GM10266 (cell line): ENCODE results near the gene SIK2.

ENCODE experiments used
- DNase-seq: peaks from one replicate; pipeline ENCODE4 v3.0.0; 2012; ENCODE audit errors: extremely low spot score
- TF ChIP-seq, protein P1 (sequence below): IDR thresholded peaks from 2 replicates; pipeline ENCODE4 v1.5.1; 2012; ENCODE audit warnings: mild to moderate bottlenecking, low read depth; ENCODE audit not compliant: control insufficient read depth, insufficient read depth; ENCODE audit errors: missing control alignments

Gene SIK2

DNA sequence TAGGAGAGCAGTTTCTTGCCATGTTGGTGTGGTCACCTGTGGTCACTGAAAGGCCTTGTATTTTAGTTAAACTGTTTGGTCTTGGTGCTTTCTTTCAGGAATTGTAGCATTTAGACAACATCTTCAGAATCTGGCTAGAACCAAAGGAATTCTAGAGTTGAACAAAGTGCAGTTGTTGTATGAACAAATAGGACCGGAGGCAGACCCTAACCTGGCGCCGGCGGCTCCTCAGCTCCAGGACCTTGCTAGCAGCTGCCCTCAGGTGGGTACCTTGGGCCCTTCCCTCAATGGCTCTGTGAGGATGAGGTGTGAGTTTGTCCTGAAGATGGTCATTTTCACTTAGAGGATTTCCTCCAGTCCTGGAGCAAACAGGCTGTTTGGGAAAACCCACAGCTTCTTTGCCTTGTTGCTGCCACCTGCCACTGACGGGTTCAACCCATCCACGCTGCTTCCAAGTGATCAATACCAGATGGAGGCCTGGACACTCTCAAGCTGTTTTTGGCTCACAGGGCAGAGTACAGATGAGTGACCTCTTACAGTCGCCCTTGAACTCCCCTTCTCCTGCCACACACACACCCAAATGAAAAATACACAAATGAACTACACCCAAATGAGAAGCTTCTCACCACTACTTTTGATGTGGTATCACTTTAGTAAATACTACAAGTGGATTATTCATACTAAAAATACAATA is 118.7 kb downstream of the SIK2 start:
- TF ChIP-seq, protein P1, sequence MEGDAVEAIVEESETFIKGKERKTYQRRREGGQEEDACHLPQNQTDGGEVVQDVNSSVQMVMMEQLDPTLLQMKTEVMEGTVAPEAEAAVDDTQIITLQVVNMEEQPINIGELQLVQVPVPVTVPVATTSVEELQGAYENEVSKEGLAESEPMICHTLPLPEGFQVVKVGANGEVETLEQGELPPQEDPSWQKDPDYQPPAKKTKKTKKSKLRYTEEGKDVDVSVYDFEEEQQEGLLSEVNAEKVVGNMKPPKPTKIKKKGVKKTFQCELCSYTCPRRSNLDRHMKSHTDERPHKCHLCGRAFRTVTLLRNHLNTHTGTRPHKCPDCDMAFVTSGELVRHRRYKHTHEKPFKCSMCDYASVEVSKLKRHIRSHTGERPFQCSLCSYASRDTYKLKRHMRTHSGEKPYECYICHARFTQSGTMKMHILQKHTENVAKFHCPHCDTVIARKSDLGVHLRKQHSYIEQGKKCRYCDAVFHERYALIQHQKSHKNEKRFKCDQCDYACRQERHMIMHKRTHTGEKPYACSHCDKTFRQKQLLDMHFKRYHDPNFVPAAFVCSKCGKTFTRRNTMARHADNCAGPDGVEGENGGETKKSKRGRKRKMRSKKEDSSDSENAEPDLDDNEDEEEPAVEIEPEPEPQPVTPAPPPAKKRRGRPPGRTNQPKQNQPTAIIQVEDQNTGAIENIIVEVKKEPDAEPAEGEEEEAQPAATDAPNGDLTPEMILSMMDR: no peak
- no peak for DNase-seq

GRCh38 chr11:111722501-111722900 is 120.3 kb downstream of the SIK2 start:
- no peak for DNase-seq
- TF ChIP-seq, protein P1: no peak

DNA sequence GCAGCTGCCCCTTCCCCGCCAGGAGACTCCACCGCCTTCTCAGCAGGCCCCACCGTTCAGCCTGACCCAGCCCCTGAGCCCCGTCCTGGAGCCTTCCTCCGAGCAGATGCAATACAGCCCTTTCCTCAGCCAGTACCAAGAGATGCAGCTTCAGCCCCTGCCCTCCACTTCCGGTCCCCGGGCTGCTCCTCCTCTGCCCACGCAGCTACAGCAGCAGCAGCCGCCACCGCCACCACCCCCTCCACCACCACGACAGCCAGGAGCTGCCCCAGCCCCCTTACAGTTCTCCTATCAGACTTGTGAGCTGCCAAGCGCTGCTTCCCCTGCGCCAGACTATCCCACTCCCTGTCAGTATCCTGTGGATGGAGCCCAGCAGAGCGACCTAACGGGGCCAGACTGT is 121.3 kb downstream of the SIK2 start:
- TF ChIP-seq, protein P1: no peak
- no peak for DNase-seq

GRCh38 chr11:111724615-111725129 is 122.4 kb downstream of the SIK2 start:
- DNase-seq: no peak
- TF ChIP-seq, protein P1: no peak

DNA sequence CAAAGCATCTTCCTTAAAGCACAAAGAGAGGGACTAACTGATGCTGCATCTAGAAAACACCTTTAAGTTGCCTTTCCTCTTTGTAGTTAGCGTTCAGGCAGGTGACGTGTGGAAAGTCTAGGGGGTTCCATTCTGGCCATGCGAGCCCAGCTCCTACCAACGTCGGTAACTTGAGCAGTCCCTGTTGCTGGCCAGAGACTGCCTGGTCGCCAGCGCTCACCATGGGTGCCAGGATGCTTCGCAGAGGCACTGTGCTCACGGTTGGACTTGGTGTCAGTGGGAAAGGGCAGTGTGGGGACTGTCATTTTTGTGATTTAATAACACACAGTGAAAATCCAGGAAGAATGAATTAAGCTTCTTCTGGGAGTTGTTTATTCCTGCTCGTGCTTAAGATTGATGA is 123.4 kb downstream of the SIK2 start:
- TF ChIP-seq, protein P1: no peak
- no peak for DNase-seq

DNA sequence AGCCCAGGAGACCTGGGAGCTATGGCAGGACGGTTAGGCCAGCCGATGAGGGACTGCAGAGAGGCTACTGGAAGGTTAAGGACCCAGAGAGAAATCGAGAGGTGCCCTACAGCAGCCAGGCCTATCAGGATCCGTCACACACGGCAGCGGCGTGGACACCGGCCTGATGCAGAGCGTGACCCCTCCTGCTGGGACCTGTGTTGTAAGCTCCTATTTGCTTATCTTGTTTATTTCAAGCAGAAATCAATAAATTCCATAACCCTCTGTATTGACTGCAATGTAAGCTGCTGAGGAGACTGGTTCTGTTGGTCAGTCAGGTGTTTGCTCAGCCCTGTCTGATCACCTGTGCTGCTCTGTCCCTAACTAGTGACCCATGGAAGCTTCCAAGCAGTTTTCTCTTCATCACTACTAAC is 124.1 kb downstream of the SIK2 start:
- TF ChIP-seq, protein P1: no peak
- no peak for DNase-seq

- TF ChIP-seq, protein P1: no peak
- DNase-seq: no peak
Observed at GRCh38 chr11:111727431-111727830, 125.2 kb downstream of the SIK2 start.
